GM21786 (cell line): ENCODE data around the gene PCDHA3.
"Not testable (repeated sequence)": the region's sequence is repeated elsewhere in the genome, so short reads cannot be mapped to it uniquely, and the experiment has no call there.

ENCODE experiments used
- ATAC-seq: cut with Tn5 transposase; IDR thresholded peaks from one replicate; pipeline ENCODE4 v1.9.1; 2021; ENCODE audit not compliant: unreplicated experiment

Gene PCDHA3

GRCh38 chr5:140800816-140801493, at the start of gene PCDHA3:
TSS of gene PCDHA3 (plus strand) at chr5:140801057.
- no peak for ATAC-seq

- no peak for ATAC-seq
Observed at GRCh38 chr5:140753561-140753960, 47.3 kb upstream of the PCDHA3 start.

GRCh38 chr5:140764177-140764973, 36.5 kb upstream of the PCDHA3 start:
- ATAC-seq, result no peak

GRCh38 chr5:140767444-140767843, 33.4 kb upstream of the PCDHA3 start:
- no peak for ATAC-seq

- ATAC-seq, result no peak
Observed at GRCh38 chr5:140780512-140780911, 20.3 kb upstream of the PCDHA3 start.

- no peak for ATAC-seq
Observed at GRCh38 chr5:140785905-140786686, 14.8 kb upstream of the PCDHA3 start, which contains the start of gene PCDHA1. TSS of gene PCDHA1 (plus strand) at chr5:140786140.

GRCh38 chr5:140787422-140787821, 13.4 kb upstream of the PCDHA3 start:
- not testable (repeated sequence) for ATAC-seq

- ATAC-seq, result not testable (repeated sequence)
Observed at GRCh38 chr5:140787849-140788504, 12.9 kb upstream of the PCDHA3 start.

GRCh38 chr5:140791089-140791488, 9.8 kb upstream of the PCDHA3 start:
- no peak for ATAC-seq

GRCh38 chr5:140794595-140795258, 6.1 kb upstream of the PCDHA3 start, which contains the start of gene PCDHA2:
TSS of gene PCDHA2 (plus strand) at chr5:140794852.
- ATAC-seq, result no peak

GRCh38 chr5:140795259-140795641, 5.6 kb upstream of the PCDHA3 start:
- ATAC-seq, result no peak

GRCh38 chr5:140796072-140796717, 4.7 kb upstream of the PCDHA3 start:
- not testable (repeated sequence) for ATAC-seq

GRCh38 chr5:140796718-140797095, 4.2 kb upstream of the PCDHA3 start:
- no peak for ATAC-seq

- no peak for ATAC-seq
Observed at GRCh38 chr5:140801494-140801841, 611 bp downstream of the PCDHA3 start.

- ATAC-seq, result not testable (repeated sequence)
Observed at GRCh38 chr5:140802381-140802780, 1.5 kb downstream of the PCDHA3 start.

GRCh38 chr5:140802781-140803271, 2.0 kb downstream of the PCDHA3 start:
- ATAC-seq, result no peak

- no peak for ATAC-seq
Observed at GRCh38 chr5:140806834-140807775, 6.2 kb downstream of the PCDHA3 start, which contains the start of gene PCDHA4. TSS of gene PCDHA4 (plus strand) at chr5:140807068.

- ATAC-seq, result not testable (repeated sequence)
Observed at GRCh38 chr5:140808241-140808888, 7.5 kb downstream of the PCDHA3 start.
